NB4 (cell line): ENCODE measurements around the gene CYP20A1.

Experiments
- CTCF ChIP-seq: IDR thresholded peaks from one replicate; pipeline ENCODE4 v1.5.1; 2012; ENCODE audit warnings: low read depth, low read length
- POLR2A ChIP-seq: IDR thresholded peaks from 2 replicates; pipeline ENCODE4 v1.6.1; 2011; ENCODE audit warnings: mild to moderate bottlenecking; ENCODE audit not compliant: insufficient read length; ENCODE audit errors: extremely low read depth

- TF ChIP-seq CTCF (no peak), POLR2A (no peak)
Observed at GRCh38 chr2:203252818-203253217, 14.0 kb downstream of the CYP20A1 start.
